HCT116 (cell line): ENCODE data around the gene LYPD6. TPM values are rescaled to one million over a fixed set of nuclear protein-coding genes. Genes with fewer than 3 reads are reported as not detected.

Source experiments
- ATAC-seq: fragments of 200-7000 bp; cut with Tn5 transposase; 2 replicates; pipeline ENCODE4 v1.9.1; 2020; ENCODE audit warnings: mild to moderate bottlenecking, moderate library complexity
- BruUV-seq: library from RNA; stranded (reverse); fragments of 400-500 nt; replicated peaks from 2 replicates; lab custom pipeline; 2021; lab: Mats Ljungman, UMichigan
- CTCF ChIA-PET: fragments of 300-600 bp; sonication (Branson Sonifier 250); formaldehyde crosslinking; loops from one replicate; lab custom pipeline; 2021; ENCODE audit warnings: antibody characterized with exemption; lab: Charles Lee
- POLR2A ChIA-PET: fragments of 300-600, 350-600 bp; sonication (Branson Sonifier 250); formaldehyde crosslinking; loops from one replicate; lab custom pipeline; 2021; ENCODE audit warnings: antibody characterized with exemption; lab: Charles Lee
- RAD21 ChIA-PET, 2 experiments: fragments of 300-600 bp; sonication (Branson Sonifier 250); formaldehyde crosslinking; loops; one replicate each; lab custom pipeline; 2023; ENCODE audit warnings: low total read pairs in 2 of 2; ENCODE audit not compliant: uncharacterized antibody in 2 of 2, unreplicated experiment in 2 of 2, low non-redundant PET in 1 of 2; lab: Charles Lee
- DNase-seq: peaks from one replicate; pipeline ENCODE4 v3.0.0-alpha.2; 2010; ENCODE audit warnings: low read depth, low spot score
- H2AFZ ChIP-seq: fragments of 200-600 bp; shearing (Covaris generic), sonication (generic); 2 replicates; pipeline ENCODE4 v1.6.1; 2017; ENCODE audit warnings: low read depth, mixed run types, mixed read lengths, antibody characterized with exemption, low read length; ENCODE audit not compliant: poor library complexity, severe bottlenecking
- H3K27ac ChIP-seq: 2 replicates; pipeline ENCODE4 v1.5.1; 2012; ENCODE audit warnings: low read depth, low read length
- H3K27me3 ChIP-seq: fragments of 200-600 bp; sonication (generic); 2 replicates; pipeline ENCODE4 v1.6.1; 2016; ENCODE audit warnings: mixed run types, low read length, mixed read lengths; ENCODE audit not compliant: insufficient read depth
- H3K36me3 ChIP-seq, 2 experiments: fragments of 200-500 bp in 1 of 2; fragments of 200-600 bp in 1 of 2; sonication (Bioruptor generic) in 1 of 2; sonication (generic) in 1 of 2; 2 replicates each; pipeline versions ENCODE4 v1.5.1 to v1.6.1; 2014 to 2016; ENCODE audit warnings: low read length in 2 of 2, inconsistent platforms in 1 of 2, mixed read lengths in 1 of 2, mixed run types in 1 of 2; ENCODE audit not compliant: insufficient read depth in 2 of 2, control insufficient read depth in 1 of 2
- H3K4me1 ChIP-seq, 2 experiments: fragments of 200-600 bp in 1 of 2; sonication (generic) in 1 of 2; 2 replicates each; pipeline versions ENCODE4 v1.5.1 to v1.6.1; 2012 to 2017; ENCODE audit warnings: low read length in 2 of 2, inconsistent platforms in 1 of 2, mild to moderate bottlenecking in 1 of 2, mixed read lengths in 1 of 2, mixed run types in 1 of 2, moderate library complexity in 1 of 2; ENCODE audit not compliant: insufficient read depth in 2 of 2, control insufficient read depth in 1 of 2
- H3K4me2 ChIP-seq: fragments of 200-600 bp; sonication (generic); 2 replicates; pipeline ENCODE4 v1.6.1; 2017; ENCODE audit warnings: mixed run types, low read length, mixed read lengths
- H3K4me3 ChIP-seq, 2 experiments: fragments of 200-600 bp in 1 of 2; sonication (generic) in 1 of 2; replicated peaks in 1 of 2; 2 replicates each; pipeline ENCODE4 v1.5.1; 2011 to 2016; ENCODE audit warnings: low read length in 2 of 2, control low read depth in 1 of 2, low read depth in 1 of 2, mild to moderate bottlenecking in 1 of 2, mixed read lengths in 1 of 2, mixed run types in 1 of 2
- H3K79me2 ChIP-seq: fragments of 200-600 bp; sonication (generic); 2 replicates; pipeline ENCODE4 v1.6.1; 2017; ENCODE audit warnings: mild to moderate bottlenecking, mixed run types, low read length, moderate library complexity, mixed read lengths; ENCODE audit not compliant: insufficient read depth
- H3K9ac ChIP-seq: fragments of 200-600 bp; sonication (generic); 2 replicates; pipeline ENCODE4 v1.6.1; 2016; ENCODE audit warnings: low read length, mixed read lengths
- H3K9me2 ChIP-seq: fragments of 200-600 bp; sonication (generic), shearing (Covaris generic); 2 replicates; pipeline ENCODE4 v1.6.1; 2017; ENCODE audit warnings: mixed run types, mild to moderate bottlenecking, moderate library complexity; ENCODE audit not compliant: insufficient read depth
- H3K9me3 ChIP-seq, 2 experiments: fragments of 200-500 bp in 1 of 2; fragments of 200-600 bp in 1 of 2; sonication (Bioruptor generic) in 1 of 2; sonication (generic) in 1 of 2; 2 replicates each; pipeline ENCODE4 v1.6.1; 2014 to 2017; ENCODE audit warnings: low read length in 2 of 2, mixed read lengths in 2 of 2, inconsistent platforms in 1 of 2, low read depth in 1 of 2, mild to moderate bottlenecking in 1 of 2, mixed run types in 1 of 2, moderate library complexity in 1 of 2; ENCODE audit not compliant: control insufficient read depth in 1 of 2, insufficient read depth in 1 of 2
- H4K20me1 ChIP-seq: fragments of 200-600 bp; sonication (generic), shearing (Covaris generic); 2 replicates; pipeline ENCODE4 v1.6.1; 2017; ENCODE audit warnings: mixed run types, mild to moderate bottlenecking, moderate library complexity; ENCODE audit not compliant: insufficient read depth
- CEBPB ChIP-seq: IDR thresholded peaks from 2 replicates; pipeline ENCODE4 v1.6.1; 2012; ENCODE audit warnings: low read depth
- CTCF ChIP-seq, 3 experiments: fragments of 200-600 bp in 1 of 3; sonication (generic) in 1 of 3; IDR thresholded peaks in 2 of 3; conservative IDR thresholded peaks in 1 of 3; 2 replicates each; pipeline ENCODE4 v1.5.1; 2012 to 2017; ENCODE audit warnings: low read depth in 2 of 3, low read length in 2 of 3, antibody characterized with exemption in 1 of 3, borderline replicate concordance in 1 of 3, control low read depth in 1 of 3, mild to moderate bottlenecking in 1 of 3, mixed read lengths in 1 of 3, mixed run types in 1 of 3, moderate library complexity in 1 of 3; ENCODE audit not compliant: insufficient read depth in 1 of 3
- EZH2 ChIP-seq: fragments of 200-600 bp; sonication (generic); IDR thresholded peaks from 2 replicates; pipeline ENCODE4 v1.6.1; 2017; ENCODE audit warnings: antibody characterized with exemption, mixed run types
- FOSL1 ChIP-seq: IDR thresholded peaks from 2 replicates; pipeline ENCODE4 v1.6.1; 2012; ENCODE audit warnings: low read depth
- POLR2A ChIP-seq: IDR thresholded peaks from 2 replicates; pipeline ENCODE4 v1.7.0; 2011; ENCODE audit warnings: borderline replicate concordance; ENCODE audit not compliant: insufficient read depth, insufficient read length; ENCODE audit errors: extremely low read depth
- REST ChIP-seq: IDR thresholded peaks from 2 replicates; pipeline ENCODE4 v1.6.1; 2012; ENCODE audit warnings: low read depth
- TCF7L2 ChIP-seq: IDR thresholded peaks from 2 replicates; pipeline ENCODE4 v1.7.0; 2011; ENCODE audit warnings: borderline replicate concordance, inconsistent platforms; ENCODE audit not compliant: insufficient read depth, insufficient read length; ENCODE audit errors: extremely low read depth
- YY1 ChIP-seq: IDR thresholded peaks from 2 replicates; pipeline ENCODE4 v1.6.1; 2011; ENCODE audit warnings: low read length, low read depth, moderate library complexity, mild to moderate bottlenecking; ENCODE audit not compliant: insufficient replicate concordance; ENCODE audit errors: extremely low read depth
- ZFX ChIP-seq: fragments of 450-650 bp; IDR thresholded peaks from 2 replicates; pipeline ENCODE4 v1.6.1; 2017
- ZNF274 ChIP-seq: fragments of 200-500 bp; sonication (Bioruptor generic); IDR thresholded peaks from 2 replicates; pipeline ENCODE4 v1.6.1; 2014; ENCODE audit warnings: mild to moderate bottlenecking, low read depth, low read length, inconsistent platforms
- intact Hi-C: fragments of 100-400 bp; cut with micrococcal nuclease; formaldehyde crosslinking; loops from 2 replicates; pipeline ENCODE4 v1.10.0; 2022
- total RNA-seq: library from RNA; stranded (reverse); gene quantifications from one replicate; pipeline ENCODE4 v1.2.1, GENCODE V29; 2021; ENCODE audit not compliant: unreplicated experiment
- TF ChIP-seq, protein P1 (sequence below): IDR thresholded peaks from 2 replicates; pipeline ENCODE4 v1.6.1; 2011; ENCODE audit warnings: mild to moderate bottlenecking, low read length, moderate library complexity; ENCODE audit not compliant: insufficient replicate concordance; ENCODE audit errors: extremely low read depth

LYPD6 gene
- total RNA-seq, 1 experiment from 2014 or later, result 3.0 TPM

DNA sequence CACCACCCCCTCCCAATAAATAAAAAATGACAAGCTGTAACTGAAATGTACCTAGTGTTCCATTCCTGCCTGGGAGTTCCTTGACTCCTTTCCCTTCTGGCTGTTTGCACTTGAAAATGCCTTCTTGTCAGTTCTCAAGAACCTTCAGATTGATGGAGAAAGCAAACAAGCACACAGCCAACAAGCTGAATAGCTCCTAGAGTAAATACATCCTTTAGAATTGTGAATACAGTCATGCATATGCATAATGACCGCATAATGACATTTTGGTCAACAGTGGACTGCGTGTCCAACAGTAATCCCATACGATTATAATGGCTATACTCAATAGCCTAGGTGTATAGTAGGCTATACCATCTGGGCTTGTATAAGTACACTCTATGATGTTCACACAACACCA is 97.0 kb downstream of the LYPD6 start:
- TF ChIP-seq REST (no peak), CEBPB (no peak), ZNF274 (no peak), TCF7L2 (no peak), YY1 (no peak), CTCF (IDR thresholded peaks at IDR 0.05 in 2 of 3, conservative IDR thresholded peaks at IDR 0.05 in 1 of 3; ENCODE audit: borderline replicate concordance in 1 of 3, insufficient read depth in 1 of 3, low read depth in 2 of 3, low read length in 2 of 3) (no peak), FOSL1 (no peak), EZH2 (no peak), POLR2A (no peak), ZFX (no peak)
- TF ChIP-seq, protein P1, sequence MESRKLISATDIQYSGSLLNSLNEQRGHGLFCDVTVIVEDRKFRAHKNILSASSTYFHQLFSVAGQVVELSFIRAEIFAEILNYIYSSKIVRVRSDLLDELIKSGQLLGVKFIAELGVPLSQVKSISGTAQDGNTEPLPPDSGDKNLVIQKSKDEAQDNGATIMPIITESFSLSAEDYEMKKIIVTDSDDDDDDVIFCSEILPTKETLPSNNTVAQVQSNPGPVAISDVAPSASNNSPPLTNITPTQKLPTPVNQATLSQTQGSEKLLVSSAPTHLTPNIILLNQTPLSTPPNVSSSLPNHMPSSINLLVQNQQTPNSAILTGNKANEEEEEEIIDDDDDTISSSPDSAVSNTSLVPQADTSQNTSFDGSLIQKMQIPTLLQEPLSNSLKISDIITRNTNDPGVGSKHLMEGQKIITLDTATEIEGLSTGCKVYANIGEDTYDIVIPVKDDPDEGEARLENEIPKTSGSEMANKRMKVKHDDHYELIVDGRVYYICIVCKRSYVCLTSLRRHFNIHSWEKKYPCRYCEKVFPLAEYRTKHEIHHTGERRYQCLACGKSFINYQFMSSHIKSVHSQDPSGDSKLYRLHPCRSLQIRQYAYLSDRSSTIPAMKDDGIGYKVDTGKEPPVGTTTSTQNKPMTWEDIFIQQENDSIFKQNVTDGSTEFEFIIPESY, result no peak
- Histone ChIP-seq H3K9me2 (no peaks in the 10 kb centered on the region), H3K27me3 (no peaks in the 10 kb centered on the region), H3K79me2 (no peaks in the 10 kb centered on the region), H3K4me1 (peaks cover 6 to 11% of the 10 kb centered on the region in 2 experiments; a peak in 3 of 4 replicates), H2AFZ (no peak overlapping the region), H3K36me3 (no peaks in the 10 kb centered on the region), H3K9ac (no peak overlapping the region), H3K27ac (no peak overlapping the region), H3K9me3 (no peaks in the 10 kb centered on the region), H3K4me3 (no peak overlapping the region), H3K4me2 (no peak overlapping the region), H4K20me1 (no peaks in the 10 kb centered on the region)
- no TSS peak for BruUV-seq
- ChIA-PET RAD21 (no interaction called here), CTCF (no interaction called here), POLR2A (no interaction called here)
- ATAC-seq (no peak), DNase-seq (no peak)
- intact Hi-C loops, result no loop called here
